HG02938 (cell line): ENCODE measurements around the gene FLNB.
"Not testable (repeated sequence)": the region's sequence is repeated elsewhere in the genome, so short reads cannot be mapped to it uniquely, and the experiment has no call there.

Experiments
- ATAC-seq: cut with Tn5 transposase; IDR thresholded peaks from one replicate; pipeline ENCODE4 v1.9.1; 2021; ENCODE audit warnings: mild to moderate bottlenecking, moderate library complexity; ENCODE audit not compliant: unreplicated experiment

Gene FLNB

GRCh38 chr3:58049143-58049785 lies 41.0 kb downstream of the FLNB start:
- ATAC-seq: no peak

DNA sequence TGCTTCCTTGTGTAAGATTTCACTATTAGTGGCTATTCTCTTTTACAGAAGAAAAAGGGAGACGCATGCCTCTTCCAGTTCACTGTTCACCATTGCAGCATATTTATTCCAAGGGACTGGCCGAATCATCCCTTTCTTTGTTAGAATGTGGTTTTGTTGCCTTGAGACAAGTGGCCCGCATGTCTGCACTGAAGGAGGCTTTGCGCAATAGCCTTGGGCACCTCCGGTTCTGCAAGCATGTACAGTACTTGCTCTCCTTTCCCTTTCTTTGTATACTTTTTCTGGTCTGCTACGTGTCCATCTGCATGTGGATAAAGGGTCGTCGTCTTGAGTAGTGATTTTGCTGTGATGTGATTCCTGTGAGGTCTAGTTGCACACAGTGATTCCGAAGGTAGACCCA lies 43.0 kb downstream of the FLNB start:
- ATAC-seq: no peak

DNA sequence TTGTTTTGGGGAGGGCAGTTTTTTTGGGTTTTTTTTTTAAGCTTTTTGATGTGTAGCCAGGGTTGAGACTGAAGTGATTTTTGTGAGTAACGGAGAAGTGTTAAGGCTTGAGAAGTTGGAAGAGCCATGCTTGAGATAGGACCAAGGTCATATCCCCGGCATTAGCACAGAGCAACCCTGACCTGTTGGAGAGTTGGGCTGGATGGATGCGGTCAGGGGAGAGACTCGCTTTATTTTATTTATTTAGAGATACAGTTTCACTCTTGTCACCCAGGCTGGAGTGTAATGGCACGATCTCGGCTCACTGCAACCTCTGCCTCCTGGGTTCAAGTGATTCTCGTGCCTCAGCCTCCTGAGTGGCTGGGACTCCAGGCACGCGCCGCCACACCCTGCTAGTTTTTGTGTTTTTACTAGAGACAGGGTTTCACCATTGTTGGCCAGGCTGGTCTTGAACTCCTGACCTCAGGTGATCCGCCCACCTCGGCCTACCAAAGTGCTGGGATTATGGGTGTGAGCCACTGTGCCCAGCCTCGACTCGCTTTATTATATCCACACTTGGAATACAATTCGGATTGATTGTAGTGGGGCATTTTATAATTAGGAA lies 43.5 kb downstream of the FLNB start:
- not testable (repeated sequence) for ATAC-seq

GRCh38 chr3:58052373-58053273 lies 44.4 kb downstream of the FLNB start:
- no peak for ATAC-seq

DNA sequence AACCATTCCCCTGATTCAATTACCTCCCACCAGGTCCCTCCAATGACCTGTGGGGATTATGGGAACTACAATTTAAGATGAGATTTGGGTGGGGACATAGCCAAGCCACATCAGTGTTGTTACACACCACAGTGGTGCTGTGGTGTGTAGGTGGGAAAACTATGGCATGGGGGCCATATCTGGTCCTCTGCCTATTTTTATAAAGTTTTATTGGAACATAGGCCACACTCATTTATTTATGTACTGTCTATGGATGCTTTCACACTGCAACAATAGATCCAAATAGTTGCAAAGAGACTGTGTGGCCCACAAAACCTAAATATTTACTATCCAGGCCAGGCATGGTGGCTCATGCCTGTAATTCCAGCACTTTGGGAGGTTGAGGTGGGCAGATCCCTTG lies 46.4 kb downstream of the FLNB start:
- no peak for ATAC-seq

GRCh38 chr3:58055314-58055713 lies 47.1 kb downstream of the FLNB start:
- no peak for ATAC-seq

GRCh38 chr3:58055891-58056290 lies 47.7 kb downstream of the FLNB start:
- not testable (repeated sequence) for ATAC-seq

- ATAC-seq: no peak
Observed at GRCh38 chr3:58058361-58059263, 50.4 kb downstream of the FLNB start.

GRCh38 chr3:58059349-58060321 lies 51.4 kb downstream of the FLNB start:
- no peak for ATAC-seq

DNA sequence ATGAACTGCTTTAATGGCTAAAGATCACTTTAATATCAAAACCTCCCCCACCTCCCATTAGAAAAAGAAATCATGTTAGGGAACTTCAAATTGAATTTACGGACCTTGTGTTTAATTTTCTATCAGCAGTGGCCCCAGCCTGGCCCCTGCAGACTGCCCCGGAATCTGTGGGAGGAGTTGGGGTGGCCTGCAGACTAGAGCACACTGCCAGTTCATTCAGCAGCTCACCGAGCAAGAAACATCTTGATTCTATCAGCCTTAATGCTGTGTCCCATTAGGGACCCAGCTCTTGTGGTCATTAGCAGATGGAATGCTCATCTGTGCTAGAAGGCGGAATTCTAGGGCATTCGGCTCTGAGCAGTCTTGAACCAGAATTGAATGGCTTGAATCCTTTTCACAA lies 54.2 kb downstream of the FLNB start:
- no peak for ATAC-seq

DNA sequence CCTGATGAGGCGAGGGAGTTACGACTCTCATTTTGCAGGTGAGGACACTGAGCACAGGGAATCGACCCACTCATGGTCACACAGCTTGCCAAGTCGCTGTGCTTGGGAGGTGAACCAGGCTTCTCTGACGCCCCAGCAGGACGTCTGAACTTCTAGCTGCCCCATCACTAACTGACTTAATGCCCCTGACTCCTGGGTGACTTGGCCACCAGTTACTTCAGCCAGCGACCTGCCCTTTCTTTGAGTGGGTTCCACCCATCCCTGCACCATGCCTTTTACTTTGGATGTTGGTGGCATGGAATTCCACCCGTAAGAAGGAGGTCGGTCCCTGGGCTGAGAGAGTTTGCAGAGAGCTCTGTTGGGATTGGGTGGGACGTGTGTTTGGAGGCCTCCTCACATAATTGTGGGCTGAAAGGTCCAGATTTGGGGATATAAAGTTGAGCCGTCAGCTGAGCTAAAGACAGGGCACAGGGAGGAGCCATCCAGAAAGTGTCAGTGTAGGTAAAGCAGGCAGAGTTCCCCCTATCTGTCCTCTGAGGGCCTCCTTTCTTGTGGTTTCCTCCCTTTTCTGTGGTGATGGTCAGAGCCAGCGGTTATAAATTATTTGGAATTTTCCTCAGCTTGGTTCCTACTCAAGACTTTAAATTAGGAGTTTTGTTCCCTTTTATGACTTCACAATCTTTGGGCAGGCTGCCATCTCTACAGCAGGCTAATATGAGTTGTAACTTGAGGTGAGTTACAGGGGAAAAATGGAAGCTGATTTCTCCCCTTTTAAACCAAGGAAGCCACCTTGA lies 55.0 kb downstream of the FLNB start:
- ATAC-seq: no peak

GRCh38 chr3:58064923-58065638 lies 56.9 kb downstream of the FLNB start:
- ATAC-seq: no peak

- no peak for ATAC-seq
Observed at GRCh38 chr3:58065700-58066167, 57.5 kb downstream of the FLNB start.

DNA sequence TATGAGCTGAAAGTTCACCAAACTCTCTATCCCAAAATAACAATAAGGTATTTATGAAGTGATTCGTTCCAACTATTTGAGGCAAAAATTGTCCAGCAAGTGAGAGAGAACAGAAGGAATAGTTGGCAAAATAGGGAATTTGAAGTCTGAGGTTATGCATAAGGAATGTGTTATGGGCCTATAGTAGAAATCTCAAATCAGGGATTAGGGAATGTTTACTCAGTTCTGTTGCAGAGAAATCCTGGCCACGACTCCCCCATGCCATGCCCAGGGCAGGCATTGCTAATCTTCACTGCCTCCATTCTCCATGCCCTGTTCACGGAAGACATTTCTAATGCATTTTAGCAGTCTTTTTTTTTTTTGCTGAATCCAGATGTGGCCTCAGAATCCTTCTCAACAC lies 58.6 kb downstream of the FLNB start:
- no peak for ATAC-seq

DNA sequence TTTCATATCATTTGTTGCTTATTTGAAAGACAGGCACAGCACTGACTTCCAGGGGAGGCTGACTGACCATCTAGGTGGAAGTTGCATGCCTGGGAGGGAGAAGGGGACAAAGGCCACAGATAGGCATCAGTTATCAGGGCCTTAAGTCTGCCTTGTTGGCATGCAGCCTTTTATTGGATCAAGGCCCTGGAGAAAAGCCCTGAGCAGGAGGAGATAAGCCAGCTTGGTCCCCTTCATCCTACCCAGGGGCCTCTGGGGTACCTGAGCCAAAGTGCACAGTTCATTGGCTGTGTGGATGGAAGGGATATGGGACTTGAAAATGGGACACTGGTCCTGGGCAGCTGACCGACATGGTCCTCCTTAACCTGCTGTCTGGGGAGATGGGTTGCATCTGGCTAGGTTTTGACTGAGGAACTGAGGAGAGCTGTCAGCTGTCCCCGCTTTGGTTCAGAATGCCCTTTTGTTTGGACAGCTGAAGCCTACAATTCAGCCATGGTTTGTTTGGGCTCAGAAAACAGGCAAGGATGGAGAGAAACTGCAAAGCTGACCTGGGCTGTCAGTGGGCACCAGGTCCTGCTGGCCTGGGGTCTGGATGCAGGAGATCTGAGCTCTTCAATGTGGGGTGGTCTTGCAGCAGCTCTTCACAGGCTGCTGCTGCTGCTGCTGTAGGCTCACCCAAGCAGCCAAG lies 60.0 kb downstream of the FLNB start:
- no peak for ATAC-seq

- ATAC-seq: no peak
Observed at GRCh38 chr3:58071480-58071971, 63.3 kb downstream of the FLNB start.

- ATAC-seq: no peak
Observed at GRCh38 chr3:58072052-58072762, 64.0 kb downstream of the FLNB start.
